Stomach (tissue), 4 donors: ENCODE data around the gene CAMK2B.

Source experiments
- EP300 ChIP-seq: sonication (generic); formaldehyde crosslinking; IDR thresholded peaks from one replicate; pipeline ENCODE4 v1.6.1; 2017; ENCODE audit warnings: antibody characterized with exemption
- POLR2A ChIP-seq, 4 donors: fragments of 450-650 bp; IDR thresholded peaks; one replicate each; pipeline ENCODE4 v1.6.1; 2016; ENCODE audit warnings: antibody characterized with exemption in 4 of 4, control low read depth in 2 of 4, mild to moderate bottlenecking in 1 of 4, moderate library complexity in 1 of 4
- POLR2AphosphoS5 ChIP-seq, 3 donors: sonication (generic); formaldehyde crosslinking; IDR thresholded peaks; one replicate each; pipeline ENCODE4 v1.6.1; 2016; ENCODE audit warnings: antibody characterized with exemption in 3 of 3
- TF ChIP-seq, protein P1 (sequence below), 7 experiments: fragments of 450-650 bp in 4 of 7; fragments of 200-600 bp in 3 of 7; sonication (generic) in 3 of 7; IDR thresholded peaks; one replicate each; pipeline ENCODE4 v1.5.1; 2016 to 2019; ENCODE audit warnings: antibody characterized with exemption in 7 of 7, control low read depth in 2 of 7, mild to moderate bottlenecking in 1 of 7

DNA sequence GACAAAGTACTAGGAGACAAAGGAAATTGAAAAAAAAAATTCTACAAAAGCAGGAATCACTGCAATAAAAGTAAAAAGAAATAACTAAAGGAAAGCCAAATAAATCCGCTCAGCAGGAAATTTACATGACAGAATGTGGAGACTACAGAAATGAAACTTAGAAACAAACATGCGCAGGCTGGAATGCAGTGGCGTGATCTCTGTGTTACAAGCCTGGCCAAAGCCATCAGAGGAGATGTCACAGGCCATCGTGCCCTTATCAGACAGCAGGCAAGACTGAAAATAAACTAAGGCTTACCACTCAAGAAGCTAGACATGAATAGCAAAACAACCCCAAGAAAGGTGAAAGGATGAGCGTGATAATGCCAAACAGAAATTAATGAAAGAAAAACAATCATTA, 6.3 kb upstream of the CAMK2B start:
- TF ChIP-seq, protein P1, sequence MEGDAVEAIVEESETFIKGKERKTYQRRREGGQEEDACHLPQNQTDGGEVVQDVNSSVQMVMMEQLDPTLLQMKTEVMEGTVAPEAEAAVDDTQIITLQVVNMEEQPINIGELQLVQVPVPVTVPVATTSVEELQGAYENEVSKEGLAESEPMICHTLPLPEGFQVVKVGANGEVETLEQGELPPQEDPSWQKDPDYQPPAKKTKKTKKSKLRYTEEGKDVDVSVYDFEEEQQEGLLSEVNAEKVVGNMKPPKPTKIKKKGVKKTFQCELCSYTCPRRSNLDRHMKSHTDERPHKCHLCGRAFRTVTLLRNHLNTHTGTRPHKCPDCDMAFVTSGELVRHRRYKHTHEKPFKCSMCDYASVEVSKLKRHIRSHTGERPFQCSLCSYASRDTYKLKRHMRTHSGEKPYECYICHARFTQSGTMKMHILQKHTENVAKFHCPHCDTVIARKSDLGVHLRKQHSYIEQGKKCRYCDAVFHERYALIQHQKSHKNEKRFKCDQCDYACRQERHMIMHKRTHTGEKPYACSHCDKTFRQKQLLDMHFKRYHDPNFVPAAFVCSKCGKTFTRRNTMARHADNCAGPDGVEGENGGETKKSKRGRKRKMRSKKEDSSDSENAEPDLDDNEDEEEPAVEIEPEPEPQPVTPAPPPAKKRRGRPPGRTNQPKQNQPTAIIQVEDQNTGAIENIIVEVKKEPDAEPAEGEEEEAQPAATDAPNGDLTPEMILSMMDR (IDR thresholded peaks at IDR 0.05): no peak
- TF ChIP-seq POLR2AphosphoS5 (IDR thresholded peaks at IDR 0.05) (no peak), POLR2A (IDR thresholded peaks at IDR 0.05) (no peak), EP300 (no peak)
